GM12874 (cell line): ENCODE measurements around the gene PRR5.

ENCODE experiments used
- CTCF ChIP-seq: IDR thresholded peaks from 2 replicates; pipeline ENCODE4 v1.5.1; 2011; ENCODE audit warnings: low read depth, mild to moderate bottlenecking, control low read depth, low read length, moderate library complexity; ENCODE audit not compliant: insufficient read depth

PRR5 gene

GRCh38 chr22:44663256-44663999, 38.6 kb upstream of the PRR5 start:
- no peak for TF ChIP-seq CTCF

GRCh38 chr22:44664149-44664548, 37.9 kb upstream of the PRR5 start:
- TF ChIP-seq CTCF = no peak

- no peak for TF ChIP-seq CTCF
Measured at GRCh38 chr22:44665115-44665514, 36.9 kb upstream of the PRR5 start.

GRCh38 chr22:44666207-44666585, 35.8 kb upstream of the PRR5 start:
- TF ChIP-seq CTCF = no peak

GRCh38 chr22:44667276-44667675, 34.7 kb upstream of the PRR5 start:
- no peak for TF ChIP-seq CTCF

- no peak for TF ChIP-seq CTCF
Measured at GRCh38 chr22:44667829-44668189, 34.2 kb upstream of the PRR5 start.

GRCh38 chr22:44668190-44668885, 33.7 kb upstream of the PRR5 start:
- TF ChIP-seq CTCF = 0 out of 2 replicates have a peak, but pooled peaks have one; percentile 1
